HL-60 (cell line): ENCODE results near the gene CCDC89.

Experiments used
- CTCF ChIP-seq: IDR thresholded peaks from one replicate; pipeline ENCODE4 v1.5.1; 2011; ENCODE audit warnings: low read length, control low read depth, inconsistent platforms; ENCODE audit not compliant: insufficient read depth
- GABPA ChIP-seq: IDR thresholded peaks from 2 replicates; pipeline ENCODE4 v1.6.1; 2012; ENCODE audit warnings: low read depth
- POLR2AphosphoS5 ChIP-seq: IDR thresholded peaks from 2 replicates; pipeline ENCODE4 v1.6.1; 2012; ENCODE audit warnings: low read depth
- SPI1 ChIP-seq: IDR thresholded peaks from 2 replicates; pipeline ENCODE4 v1.6.1; 2012; ENCODE audit warnings: low read depth, mild to moderate bottlenecking, borderline replicate concordance
- TF ChIP-seq, protein P1 (sequence below): IDR thresholded peaks from 2 replicates; pipeline ENCODE4 v1.6.1; 2012; ENCODE audit warnings: low read depth; ENCODE audit not compliant: insufficient replicate concordance

DNA sequence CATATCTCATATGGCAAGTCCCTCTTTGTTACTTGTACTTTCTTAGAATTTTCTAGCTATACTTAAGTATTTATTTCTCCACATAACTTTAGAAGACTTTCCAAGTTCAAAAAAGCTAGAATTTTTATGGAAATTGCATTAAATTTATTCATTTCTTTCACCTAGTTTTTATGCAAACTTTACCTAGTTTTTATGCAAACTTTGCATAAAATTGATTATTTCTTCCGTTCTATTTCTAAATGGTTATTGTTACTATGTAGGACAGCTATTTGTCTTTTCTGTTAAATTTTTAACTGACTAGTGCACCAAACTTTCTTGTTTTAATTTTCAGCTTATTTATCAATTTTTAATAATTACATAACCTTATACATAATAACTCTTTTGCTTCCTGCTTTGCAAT is 17.8 kb downstream of the CCDC89 start:
- TF ChIP-seq CTCF (no peak), POLR2AphosphoS5 (no peak), SPI1 (no peak), GABPA (no peak)
- TF ChIP-seq, protein P1, sequence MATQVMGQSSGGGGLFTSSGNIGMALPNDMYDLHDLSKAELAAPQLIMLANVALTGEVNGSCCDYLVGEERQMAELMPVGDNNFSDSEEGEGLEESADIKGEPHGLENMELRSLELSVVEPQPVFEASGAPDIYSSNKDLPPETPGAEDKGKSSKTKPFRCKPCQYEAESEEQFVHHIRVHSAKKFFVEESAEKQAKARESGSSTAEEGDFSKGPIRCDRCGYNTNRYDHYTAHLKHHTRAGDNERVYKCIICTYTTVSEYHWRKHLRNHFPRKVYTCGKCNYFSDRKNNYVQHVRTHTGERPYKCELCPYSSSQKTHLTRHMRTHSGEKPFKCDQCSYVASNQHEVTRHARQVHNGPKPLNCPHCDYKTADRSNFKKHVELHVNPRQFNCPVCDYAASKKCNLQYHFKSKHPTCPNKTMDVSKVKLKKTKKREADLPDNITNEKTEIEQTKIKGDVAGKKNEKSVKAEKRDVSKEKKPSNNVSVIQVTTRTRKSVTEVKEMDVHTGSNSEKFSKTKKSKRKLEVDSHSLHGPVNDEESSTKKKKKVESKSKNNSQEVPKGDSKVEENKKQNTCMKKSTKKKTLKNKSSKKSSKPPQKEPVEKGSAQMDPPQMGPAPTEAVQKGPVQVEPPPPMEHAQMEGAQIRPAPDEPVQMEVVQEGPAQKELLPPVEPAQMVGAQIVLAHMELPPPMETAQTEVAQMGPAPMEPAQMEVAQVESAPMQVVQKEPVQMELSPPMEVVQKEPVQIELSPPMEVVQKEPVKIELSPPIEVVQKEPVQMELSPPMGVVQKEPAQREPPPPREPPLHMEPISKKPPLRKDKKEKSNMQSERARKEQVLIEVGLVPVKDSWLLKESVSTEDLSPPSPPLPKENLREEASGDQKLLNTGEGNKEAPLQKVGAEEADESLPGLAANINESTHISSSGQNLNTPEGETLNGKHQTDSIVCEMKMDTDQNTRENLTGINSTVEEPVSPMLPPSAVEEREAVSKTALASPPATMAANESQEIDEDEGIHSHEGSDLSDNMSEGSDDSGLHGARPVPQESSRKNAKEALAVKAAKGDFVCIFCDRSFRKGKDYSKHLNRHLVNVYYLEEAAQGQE: no peak
